Measurements from ENCODE around the gene METTL26. TPM values are rescaled to one million over a fixed set of nuclear protein-coding genes. Genes with fewer than 3 reads are reported as not detected.

METTL26 gene
- total and polyA plus RNA-seq, 9 of the 15 experiments (the other 6 are each of a cell fraction or from before 2014, with no cell fraction given) = 7.3 to 262 (median 80.9) TPM

DNA sequence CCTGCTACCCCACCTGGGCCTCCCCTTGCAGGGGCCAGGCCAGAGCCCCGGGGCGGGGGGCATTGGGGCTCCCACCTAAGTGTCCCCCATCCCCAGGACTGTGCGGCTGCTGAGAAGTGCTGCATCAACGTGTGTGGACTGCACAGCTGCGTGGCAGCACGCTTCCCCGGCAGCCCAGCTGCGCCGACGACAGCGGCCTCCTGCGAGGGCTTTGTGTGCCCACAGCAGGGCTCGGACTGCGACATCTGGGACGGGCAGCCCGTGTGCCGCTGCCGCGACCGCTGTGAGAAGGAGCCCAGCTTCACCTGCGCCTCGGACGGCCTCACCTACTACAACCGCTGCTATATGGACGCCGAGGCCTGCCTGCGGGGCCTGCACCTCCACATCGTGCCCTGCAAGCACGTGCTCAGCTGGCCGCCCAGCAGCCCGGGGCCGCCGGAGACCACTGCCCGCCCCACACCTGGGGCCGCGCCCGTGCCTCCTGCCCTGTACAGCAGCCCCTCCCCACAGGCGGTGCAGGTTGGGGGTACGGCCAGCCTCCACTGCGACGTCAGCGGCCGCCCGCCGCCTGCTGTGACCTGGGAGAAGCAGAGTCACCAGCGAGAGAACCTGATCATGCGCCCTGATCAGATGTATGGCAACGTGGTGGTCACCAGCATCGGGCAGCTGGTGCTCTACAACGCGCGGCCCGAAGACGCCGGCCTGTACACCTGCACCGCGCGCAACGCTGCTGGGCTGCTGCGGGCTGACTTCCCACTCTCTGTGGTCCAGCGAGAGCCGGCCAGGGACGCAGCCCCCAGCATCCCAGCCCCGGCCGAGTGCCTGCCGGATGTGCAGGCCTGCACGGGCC, 3.4 kb downstream of the METTL26 start:
- H3K4me3 ChIP-seq = no peak overlapping the region
- POLR2A ChIA-PET = no interaction called here
- no peak for FAIRE-seq

More for the DNA sequence above, 3.4 kb downstream of the METTL26 start:
- no peak overlapping the region for H2AFZ ChIP-seq (ENCODE audit: low read depth, low read length)
- intact Hi-C loops (cut with micrococcal nuclease) = no loop called here
- peaks cover 27 to 94% of the 10 kb centered on the region in 2 experiments for H3K4me1 ChIP-seq (replicated peaks in 1 of 2; ENCODE audit: control insufficient read depth in 2 of 2, insufficient read depth in 2 of 2, low read length in 2 of 2)
- no TSS peak for BruUV-seq (replicated peaks)
- CTCF ChIA-PET (ENCODE audit: low intra/inter-chr PET ratio) = no interaction called here
- no peaks in the 10 kb centered on the region for H3K9me1 ChIP-seq (ENCODE audit: control insufficient read depth, insufficient read depth, low read length)
- H4K20me1 ChIP-seq (replicated peaks; ENCODE audit: control insufficient read depth, insufficient read depth, low read length) = no peaks in the 10 kb centered on the region
- no peak overlapping the region for H3K4me2 ChIP-seq (ENCODE audit: insufficient read depth, low read length)
- in situ Hi-C loops (cut with MboI) = no loop called here
- H3K9me3 ChIP-seq (replicated peaks; ENCODE audit: control insufficient read depth, insufficient read depth, low read depth, low read length) = no peaks in the 10 kb centered on the region
- peaks cover 40% of the 10 kb centered on the region; the same call in 1 of the 3 replicates for H3K36me3 ChIP-seq (ENCODE audit: control insufficient read depth, insufficient read depth, low read length)
- H3K9ac ChIP-seq (ENCODE audit: insufficient read depth in 1 of 2, low read depth in 2 of 2, low read length in 2 of 2) = no peak overlapping the region
- H3K27me3 ChIP-seq (ENCODE audit: control insufficient read depth in 2 of 2, insufficient read depth in 2 of 2, low read length in 2 of 2) = no peaks in the 10 kb centered on the region
- ATAC-seq (no peak), DNase-seq (ENCODE audit: extremely low read depth in 1 of 4, low spot score in 3 of 4) (no peak)
- no peak overlapping the region for H3K27ac ChIP-seq (ENCODE audit: extremely low read depth, low read depth, low read length)
- TF ChIP-seq SMARCE1 (IDR thresholded peaks at IDR 0.05) = no peak
- TF ChIP-seq PTBP1 (IDR thresholded peaks at IDR 0.05; ENCODE audit: low read depth, low read length) = 0 out of 2 replicates have a peak, but pooled peaks have one; percentile 25
- 0 out of 2 replicates have a peak, but pooled peaks have one; percentile 9 for TF ChIP-seq ZFX (CRISPR knock-in tag; IDR thresholded peaks at IDR 0.05)
- peak; percentile 18; the same call in 1 of the 2 replicates for TF ChIP-seq HNRNPL (IDR thresholded peaks at IDR 0.05; ENCODE audit: low read depth, low read length)
- TF ChIP-seq POLR2G (IDR thresholded peaks at IDR 0.05; ENCODE audit: low read depth, low read length) = peak; percentile 66
- TF ChIP-seq, protein P1, sequence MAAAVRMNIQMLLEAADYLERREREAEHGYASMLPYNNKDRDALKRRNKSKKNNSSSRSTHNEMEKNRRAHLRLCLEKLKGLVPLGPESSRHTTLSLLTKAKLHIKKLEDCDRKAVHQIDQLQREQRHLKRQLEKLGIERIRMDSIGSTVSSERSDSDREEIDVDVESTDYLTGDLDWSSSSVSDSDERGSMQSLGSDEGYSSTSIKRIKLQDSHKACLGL (CRISPR knock-in tag; IDR thresholded peaks at IDR 0.05; ENCODE audit: borderline replicate concordance, poor library complexity, severe bottlenecking) = no peak
- no peak for TF ChIP-seq NCOA4 (IDR thresholded peaks at IDR 0.05; ENCODE audit: partially characterized antibody)
- 0 out of 2 replicates have a peak, but pooled peaks have one; percentile 18 for TF ChIP-seq ZNF143 (CRISPR knock-in tag; IDR thresholded peaks at IDR 0.05)
- TF ChIP-seq RBFOX2 (IDR thresholded peaks at IDR 0.05; ENCODE audit: low read depth, low read length) = 0 out of 2 replicates have a peak, but pooled peaks have one; percentile 43
- WGBS (ENCODE audit: insufficient coverage, low coverage, missing lambda C conversion rate) = 90% methylated on average over 49 of the region's 67 CpGs
- H3K79me2 ChIP-seq (ENCODE audit: control insufficient read depth, insufficient read depth, low read length) = peaks cover 18% of the 10 kb centered on the region
